Measurements from ENCODE around the gene SYTL3. TPM values are rescaled to one million over a fixed set of nuclear protein-coding genes. Genes with fewer than 3 reads are reported as not detected.
"Not testable (repeated sequence)": the region's sequence is repeated elsewhere in the genome, so short reads cannot be mapped to it uniquely, and the experiment has no call there.

The SYTL3 gene
- total RNA-seq, 1 donor from 2014 or later, result 0.48 TPM

GRCh38 chr6:158653577-158654354 is 3.9 kb downstream of the SYTL3 start:
- TF ChIP-seq, protein P1, sequence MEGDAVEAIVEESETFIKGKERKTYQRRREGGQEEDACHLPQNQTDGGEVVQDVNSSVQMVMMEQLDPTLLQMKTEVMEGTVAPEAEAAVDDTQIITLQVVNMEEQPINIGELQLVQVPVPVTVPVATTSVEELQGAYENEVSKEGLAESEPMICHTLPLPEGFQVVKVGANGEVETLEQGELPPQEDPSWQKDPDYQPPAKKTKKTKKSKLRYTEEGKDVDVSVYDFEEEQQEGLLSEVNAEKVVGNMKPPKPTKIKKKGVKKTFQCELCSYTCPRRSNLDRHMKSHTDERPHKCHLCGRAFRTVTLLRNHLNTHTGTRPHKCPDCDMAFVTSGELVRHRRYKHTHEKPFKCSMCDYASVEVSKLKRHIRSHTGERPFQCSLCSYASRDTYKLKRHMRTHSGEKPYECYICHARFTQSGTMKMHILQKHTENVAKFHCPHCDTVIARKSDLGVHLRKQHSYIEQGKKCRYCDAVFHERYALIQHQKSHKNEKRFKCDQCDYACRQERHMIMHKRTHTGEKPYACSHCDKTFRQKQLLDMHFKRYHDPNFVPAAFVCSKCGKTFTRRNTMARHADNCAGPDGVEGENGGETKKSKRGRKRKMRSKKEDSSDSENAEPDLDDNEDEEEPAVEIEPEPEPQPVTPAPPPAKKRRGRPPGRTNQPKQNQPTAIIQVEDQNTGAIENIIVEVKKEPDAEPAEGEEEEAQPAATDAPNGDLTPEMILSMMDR (IDR thresholded peaks at IDR 0.05), result no peak

DNA sequence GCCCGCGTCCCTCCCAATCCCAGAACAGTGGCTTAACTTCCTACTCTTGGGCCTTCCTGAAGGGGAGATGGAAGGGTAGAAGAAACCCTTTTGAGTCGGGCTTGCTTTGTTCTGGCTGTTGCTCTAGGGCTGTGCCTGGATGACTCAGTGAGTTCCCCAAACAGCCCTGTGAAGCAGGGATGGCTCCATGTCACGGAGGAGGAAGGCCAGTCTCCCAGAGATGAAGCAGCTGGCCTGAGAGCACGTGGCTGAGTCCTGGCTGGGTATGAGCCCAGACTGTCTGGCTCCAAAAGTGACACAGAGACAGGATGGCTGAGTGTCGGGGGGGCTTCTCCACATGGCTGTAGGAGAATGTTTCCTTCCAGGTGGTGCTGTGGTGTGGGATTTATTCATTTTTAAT is 4.6 kb downstream of the SYTL3 start:
- no peaks in the 10 kb centered on the region for H3K9me3 Mint-ChIP-seq (ENCODE audit: unreplicated experiment)
- peaks cover 11% of the 10 kb centered on the region for H3K4me1 Mint-ChIP-seq (ENCODE audit: unreplicated experiment)
- no peak for DNase-seq (ENCODE audit: extremely low spot score, unreplicated experiment)
- TF ChIP-seq, protein P1 (IDR thresholded peaks at IDR 0.05), result no peak
- peak overlapping the region; percentile 19 for H3K27ac Mint-ChIP-seq (ENCODE audit: unreplicated experiment)
- H3K27me3 Mint-ChIP-seq (ENCODE audit: unreplicated experiment), result no peaks in the 10 kb centered on the region
- H3K36me3 Mint-ChIP-seq (ENCODE audit: unreplicated experiment), result no peaks in the 10 kb centered on the region
- H3K4me3 Mint-ChIP-seq (ENCODE audit: unreplicated experiment), result no peak overlapping the region

More at GRCh38 chr6:158653577-158654354, 3.9 kb downstream of the SYTL3 start:
- Mint-ChIP-seq H3K36me3 (ENCODE audit: unreplicated experiment) (no peaks in the 10 kb centered on the region), H3K4me3 (ENCODE audit: unreplicated experiment) (no peak overlapping the region), H3K4me1 (ENCODE audit: unreplicated experiment) (peaks cover 12% of the 10 kb centered on the region), H3K27ac (ENCODE audit: unreplicated experiment) (no peak overlapping the region), H3K27me3 (ENCODE audit: unreplicated experiment) (no peaks in the 10 kb centered on the region), H3K9me3 (ENCODE audit: unreplicated experiment) (no peaks in the 10 kb centered on the region)
- no peak for DNase-seq (ENCODE audit: extremely low spot score, unreplicated experiment)

DNA sequence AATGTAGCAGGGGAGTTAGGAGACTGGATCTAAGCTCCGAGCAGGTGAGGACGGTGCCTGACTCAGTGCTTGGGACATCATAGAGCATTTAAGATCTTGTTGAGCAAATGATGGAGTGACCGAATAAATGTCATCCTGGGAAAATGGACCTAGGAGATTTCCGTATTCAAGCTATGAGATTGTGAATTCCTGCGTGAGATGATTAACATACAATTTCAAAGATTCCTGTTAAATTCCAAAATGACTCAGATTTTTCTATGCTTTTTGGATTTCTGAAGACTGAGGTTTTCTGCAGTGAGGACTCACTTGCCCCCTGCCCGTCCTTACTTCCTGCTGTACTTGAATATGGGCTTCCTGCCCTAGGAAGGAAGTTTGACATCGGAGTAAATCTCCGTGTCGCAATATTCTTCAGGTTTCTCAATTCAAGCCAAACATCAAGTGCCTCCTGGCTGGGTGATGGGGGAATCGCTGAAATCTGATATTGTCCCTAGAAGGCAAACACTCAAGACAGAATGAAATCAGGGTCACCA is 5.2 kb downstream of the SYTL3 start:
- H3K27me3 Mint-ChIP-seq (ENCODE audit: unreplicated experiment), result no peaks in the 10 kb centered on the region
- TF ChIP-seq, protein P1 (IDR thresholded peaks at IDR 0.05), result no peak
- H3K27ac Mint-ChIP-seq (ENCODE audit: unreplicated experiment), result no peak overlapping the region
- peaks cover 11% of the 10 kb centered on the region for H3K4me1 Mint-ChIP-seq (ENCODE audit: unreplicated experiment)
- no peaks in the 10 kb centered on the region for H3K36me3 Mint-ChIP-seq (ENCODE audit: unreplicated experiment)
- H3K9me3 Mint-ChIP-seq (ENCODE audit: unreplicated experiment), result no peaks in the 10 kb centered on the region
- H3K4me3 Mint-ChIP-seq (ENCODE audit: unreplicated experiment), result no peak overlapping the region
- DNase-seq (ENCODE audit: extremely low spot score, unreplicated experiment), result no peak

DNA sequence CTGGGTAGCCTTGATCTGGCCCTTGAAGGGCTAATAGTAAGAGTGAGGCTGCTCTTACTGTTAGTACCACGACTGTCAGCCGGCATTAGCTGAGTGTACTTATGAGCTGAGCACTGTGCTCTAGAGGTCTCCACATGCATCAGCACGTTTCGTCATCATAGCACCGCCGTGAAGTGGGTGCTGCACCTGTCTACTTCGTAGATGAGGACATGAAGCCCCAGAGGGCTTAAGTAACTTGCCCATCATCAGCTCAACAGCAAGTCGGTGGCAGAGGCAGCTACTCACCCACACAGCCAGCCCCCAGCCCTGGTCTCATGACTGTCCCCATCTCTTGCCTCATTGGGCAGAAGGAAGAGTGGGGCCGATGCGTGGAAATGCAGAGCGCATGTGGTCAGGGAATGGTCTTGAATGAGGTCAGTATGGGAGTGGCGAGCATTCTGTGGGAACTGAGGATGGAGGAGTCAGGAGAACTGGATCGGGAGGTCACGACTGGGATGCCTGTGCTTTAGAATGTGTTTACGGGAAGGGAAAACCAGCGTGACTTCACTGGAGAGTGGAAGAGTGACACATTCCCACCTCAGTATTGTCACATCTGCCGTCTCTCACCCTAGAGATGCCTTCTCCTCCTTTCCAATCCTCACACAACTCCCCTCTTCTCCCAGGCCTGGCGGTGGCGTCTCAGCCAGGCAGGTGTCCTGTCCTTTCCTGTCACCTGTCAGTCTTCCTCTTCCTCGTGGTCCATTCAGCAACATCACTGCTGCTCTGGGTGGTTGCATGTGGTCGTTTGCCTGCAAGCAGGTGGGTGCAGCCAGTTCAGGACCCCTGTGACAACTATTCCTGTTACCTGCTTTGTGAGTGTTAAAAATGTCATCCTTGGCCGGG is 6.0 kb downstream of the SYTL3 start:
- Mint-ChIP-seq H3K9me3 (ENCODE audit: unreplicated experiment) (no peaks in the 10 kb centered on the region), H3K4me3 (ENCODE audit: unreplicated experiment) (no peak overlapping the region), H3K27ac (ENCODE audit: unreplicated experiment) (no peak overlapping the region), H3K27me3 (ENCODE audit: unreplicated experiment) (no peaks in the 10 kb centered on the region), H3K4me1 (ENCODE audit: unreplicated experiment) (peaks cover 11% of the 10 kb centered on the region), H3K36me3 (ENCODE audit: unreplicated experiment) (no peaks in the 10 kb centered on the region)
- peak; percentile 68 for DNase-seq (ENCODE audit: extremely low spot score, unreplicated experiment)
- TF ChIP-seq, protein P1 (IDR thresholded peaks at IDR 0.05), result no peak

- H3K27ac Mint-ChIP-seq (ENCODE audit: unreplicated experiment); H3K4me3 Mint-ChIP-seq (ENCODE audit: unreplicated experiment); H3K9me3 Mint-ChIP-seq (ENCODE audit: unreplicated experiment); H3K27me3 Mint-ChIP-seq (ENCODE audit: unreplicated experiment); H3K36me3 Mint-ChIP-seq (ENCODE audit: unreplicated experiment): not testable (repeated sequence)
- peaks cover 11% of the 10 kb centered on the region for H3K4me1 Mint-ChIP-seq (ENCODE audit: unreplicated experiment)
- peak; percentile 21 for DNase-seq (ENCODE audit: extremely low spot score, unreplicated experiment)
Measured at GRCh38 chr6:158656986-158657385, 7.1 kb downstream of the SYTL3 start.

All from osteocyte (in vitro differentiated cells).